ENCODE data around the gene TRMT2A.

TRMT2A gene

DNA sequence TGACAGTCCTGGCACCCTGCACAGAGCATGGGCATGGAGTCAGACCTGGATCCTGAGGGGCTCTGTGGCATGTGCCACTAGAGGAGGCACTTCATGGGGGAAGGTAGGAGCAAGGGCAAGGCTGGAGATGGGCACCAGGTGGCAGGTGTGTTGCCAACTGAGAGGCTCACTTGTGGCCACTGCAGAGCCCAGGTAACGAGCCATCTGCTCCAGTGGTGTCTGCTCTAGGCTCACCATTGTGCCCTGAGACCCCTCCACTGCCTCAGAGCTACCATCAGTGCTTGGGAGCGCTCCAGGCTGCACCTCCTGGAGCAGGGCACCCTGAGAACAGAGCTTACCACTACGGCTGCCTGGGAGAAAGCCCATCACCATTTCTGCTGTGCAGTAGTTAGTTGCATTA, 13.3 kb upstream of the TRMT2A start:
- Histone ChIP-seq H2BK5ac (ENCODE audit: low read depth, low read length, poor library complexity, severe bottlenecking) (no peak overlapping the region), H3K79me1 (replicated peaks; ENCODE audit: low read length, poor library complexity, severe bottlenecking) (peaks cover 20% of the 10 kb centered on the region), H2BK12ac (ENCODE audit: low read length in 2 of 2) (no peak overlapping the region), H3K4me2 (ENCODE audit: low read length, poor library complexity, severe bottlenecking) (no peak overlapping the region), H3K14ac (ENCODE audit: low read length in 2 of 2) (peak overlapping the region in 1 of 2 experiments; percentile 31), H4K8ac (ENCODE audit: low read length) (no peak overlapping the region), H2BK120ac (ENCODE audit: low read depth, low read length) (no peak overlapping the region), H4K91ac (ENCODE audit: low read length) (no peak overlapping the region), H2AK5ac (ENCODE audit: low read length, severe bottlenecking) (no peak overlapping the region), H3K9me3 (ENCODE audit: control insufficient read depth, low read length) (no peaks in the 10 kb centered on the region), H3K4me3 (ENCODE audit: insufficient read depth in 1 of 2, low read depth in 1 of 2, low read length in 2 of 2) (peak overlapping the region in 1 of 2 experiments; percentile 85), H3K27ac (ENCODE audit: low read length, poor library complexity, severe bottlenecking) (no peak overlapping the region), H3K9ac (ENCODE audit: low read length) (peak overlapping the region; percentile 32), H2BK15ac (ENCODE audit: low read depth, poor library complexity, severe bottlenecking) (no peak overlapping the region), H3K4ac (ENCODE audit: low read depth in 1 of 2, low read length in 2 of 2) (no peak overlapping the region), H3K36me3 (ENCODE audit: control insufficient read depth in 1 of 2, insufficient read depth in 2 of 2, low read depth in 1 of 2, low read length in 2 of 2) (peaks cover 28 to 45% of the 10 kb centered on the region in 2 experiments), H3K4me1 (ENCODE audit: control insufficient read depth, insufficient read depth, low read depth, low read length) (peaks cover 33% of the 10 kb centered on the region), H3K27me3 (ENCODE audit: control insufficient read depth in 1 of 2, insufficient read depth in 1 of 2, low read length in 2 of 2) (no peaks in the 10 kb centered on the region), H3K23ac (ENCODE audit: low read length in 2 of 2) (no peak overlapping the region), H3K18ac (ENCODE audit: low read depth in 1 of 2, low read length in 2 of 2) (no peak overlapping the region), H2AFZ (ENCODE audit: low read depth, low read length) (no peak overlapping the region)
- WGBS = 91% methylated on average over 3 of the region's 3 CpGs
- no peak for DNase-seq

DNA sequence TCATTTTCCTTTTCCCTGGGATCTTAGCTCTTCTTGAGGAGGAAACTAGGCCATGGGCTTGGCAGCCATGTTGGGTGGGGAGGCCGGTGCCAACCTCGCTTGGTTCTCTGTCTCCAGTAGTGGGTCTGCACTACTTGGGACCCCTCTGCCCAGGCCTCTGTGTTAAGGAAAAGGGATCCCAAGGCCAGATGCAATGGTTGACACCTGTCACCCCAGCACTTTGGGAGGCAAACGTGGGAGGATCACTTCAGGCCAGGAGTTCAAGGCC, 12.7 kb upstream of the TRMT2A start:
- no peak overlapping the region for H2BK12ac ChIP-seq (ENCODE audit: low read length in 2 of 2)
- no peak overlapping the region for H3K4me3 ChIP-seq (ENCODE audit: insufficient read depth in 1 of 2, low read depth in 1 of 2, low read length in 2 of 2)
- H3K36me3 ChIP-seq (ENCODE audit: control insufficient read depth in 1 of 2, insufficient read depth in 2 of 2, low read depth in 1 of 2, low read length in 2 of 2) = peaks cover 34 to 48% of the 10 kb centered on the region in 2 experiments
- no peak overlapping the region for H3K4me2 ChIP-seq (ENCODE audit: low read length, poor library complexity, severe bottlenecking)
- H2AFZ ChIP-seq (ENCODE audit: low read depth, low read length) = no peak overlapping the region
- H2BK15ac ChIP-seq (ENCODE audit: low read depth, poor library complexity, severe bottlenecking) = no peak overlapping the region
- H3K4me1 ChIP-seq (ENCODE audit: control insufficient read depth, insufficient read depth, low read depth, low read length) = peaks cover 31% of the 10 kb centered on the region
- no peak overlapping the region for H3K27ac ChIP-seq (ENCODE audit: low read length, poor library complexity, severe bottlenecking)
- H3K27me3 ChIP-seq (ENCODE audit: control insufficient read depth in 1 of 2, insufficient read depth in 1 of 2, low read length in 2 of 2) = no peaks in the 10 kb centered on the region
- no peak overlapping the region for H2BK5ac ChIP-seq (ENCODE audit: low read depth, low read length, poor library complexity, severe bottlenecking)
- no peak overlapping the region for H4K91ac ChIP-seq (ENCODE audit: low read length)
- H3K79me1 ChIP-seq (replicated peaks; ENCODE audit: low read length, poor library complexity, severe bottlenecking) = peaks cover 20% of the 10 kb centered on the region
- no peak overlapping the region for H3K18ac ChIP-seq (ENCODE audit: low read depth in 1 of 2, low read length in 2 of 2)
- no peak overlapping the region for H3K14ac ChIP-seq (ENCODE audit: low read length in 2 of 2)
- H4K8ac ChIP-seq (ENCODE audit: low read length) = no peak overlapping the region
- no peak overlapping the region for H3K4ac ChIP-seq (ENCODE audit: low read depth in 1 of 2, low read length in 2 of 2)
- H2AK5ac ChIP-seq (ENCODE audit: low read length, severe bottlenecking) = no peak overlapping the region
- 95% methylated on average over 3 of the region's 3 CpGs for WGBS
- no peak for DNase-seq
- H3K9me3 ChIP-seq (ENCODE audit: control insufficient read depth, low read length) = no peaks in the 10 kb centered on the region
- H3K9ac ChIP-seq (ENCODE audit: low read length) = no peak overlapping the region
- no peak overlapping the region for H3K23ac ChIP-seq (ENCODE audit: low read length in 2 of 2)
- no peak overlapping the region for H2BK120ac ChIP-seq (ENCODE audit: low read depth, low read length)

DNA sequence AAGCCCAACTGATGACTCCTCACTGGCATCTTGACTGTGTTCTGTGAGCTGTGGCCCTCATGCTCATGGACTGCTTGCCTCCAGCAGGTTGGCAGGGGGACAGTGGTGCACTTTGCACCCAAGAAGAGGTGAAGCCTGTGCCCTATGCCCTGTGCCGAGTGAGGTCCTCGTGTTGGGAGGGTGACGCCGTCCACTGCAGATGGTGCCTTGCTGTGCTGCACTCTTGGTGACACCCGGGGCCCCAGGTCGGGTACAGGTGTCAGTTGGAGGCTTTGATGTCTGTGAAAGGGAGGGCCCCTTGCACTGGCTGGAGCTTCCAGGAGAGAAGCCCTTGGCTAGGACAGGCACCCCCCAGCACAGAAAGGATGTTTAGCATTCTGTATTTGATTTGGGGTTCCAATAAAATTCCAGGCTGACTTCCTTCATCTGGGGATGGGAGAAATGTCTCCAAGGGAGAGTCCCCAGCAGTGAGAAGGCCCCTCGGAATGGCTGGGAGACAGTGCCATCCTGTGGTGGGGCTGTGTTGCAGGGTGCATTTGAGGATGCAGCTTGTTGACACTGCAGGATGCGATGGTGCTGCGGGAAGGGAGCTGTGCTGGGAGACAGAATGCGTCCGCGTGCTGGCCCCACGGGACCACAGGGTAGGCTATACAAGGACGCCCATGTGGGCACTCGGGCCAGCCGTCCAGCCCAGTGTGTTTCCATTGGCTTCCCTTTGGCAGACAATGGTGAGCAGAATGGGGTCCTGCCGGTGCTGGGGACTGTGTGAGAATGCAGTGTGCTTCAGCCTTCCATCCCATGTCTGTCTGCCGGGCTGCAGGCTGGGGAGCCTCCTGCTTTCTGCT, 12.1 kb upstream of the TRMT2A start:
- 75% methylated on average over 18 of the region's 18 CpGs for WGBS
- no peak overlapping the region for H2BK5ac ChIP-seq (ENCODE audit: low read depth, low read length, poor library complexity, severe bottlenecking)
- H4K91ac ChIP-seq (ENCODE audit: low read length) = no peak overlapping the region
- H3K18ac ChIP-seq (ENCODE audit: low read depth in 1 of 2, low read length in 2 of 2) = no peak overlapping the region
- H3K9me3 ChIP-seq (ENCODE audit: control insufficient read depth, low read length) = no peaks in the 10 kb centered on the region
- H3K36me3 ChIP-seq (ENCODE audit: control insufficient read depth in 1 of 2, insufficient read depth in 2 of 2, low read depth in 1 of 2, low read length in 2 of 2) = peaks cover 38 to 48% of the 10 kb centered on the region in 2 experiments
- H3K79me1 ChIP-seq (replicated peaks; ENCODE audit: low read length, poor library complexity, severe bottlenecking) = peaks cover 19% of the 10 kb centered on the region
- H3K4me3 ChIP-seq (ENCODE audit: insufficient read depth in 1 of 2, low read depth in 1 of 2, low read length in 2 of 2) = no peak overlapping the region
- peaks cover 27% of the 10 kb centered on the region for H3K4me1 ChIP-seq (ENCODE audit: control insufficient read depth, insufficient read depth, low read depth, low read length)
- no peak overlapping the region for H4K8ac ChIP-seq (ENCODE audit: low read length)
- H3K27ac ChIP-seq (ENCODE audit: low read length, poor library complexity, severe bottlenecking) = no peak overlapping the region
- no peak overlapping the region for H2AK5ac ChIP-seq (ENCODE audit: low read length, severe bottlenecking)
- no peak overlapping the region for H2BK120ac ChIP-seq (ENCODE audit: low read depth, low read length)
- no peak overlapping the region for H3K23ac ChIP-seq (ENCODE audit: low read length in 2 of 2)
- no peak overlapping the region for H2AFZ ChIP-seq (ENCODE audit: low read depth, low read length)
- no peak overlapping the region for H3K14ac ChIP-seq (ENCODE audit: low read length in 2 of 2)
- peak; percentile 39 for DNase-seq
- H3K27me3 ChIP-seq (ENCODE audit: control insufficient read depth in 1 of 2, insufficient read depth in 1 of 2, low read length in 2 of 2) = no peaks in the 10 kb centered on the region
- H2BK15ac ChIP-seq (ENCODE audit: low read depth, poor library complexity, severe bottlenecking) = no peak overlapping the region
- H3K4me2 ChIP-seq (ENCODE audit: low read length, poor library complexity, severe bottlenecking) = no peak overlapping the region
- H3K4ac ChIP-seq (ENCODE audit: low read depth in 1 of 2, low read length in 2 of 2) = no peak overlapping the region
- no peak overlapping the region for H2BK12ac ChIP-seq (ENCODE audit: low read length in 2 of 2)
- no peak overlapping the region for H3K9ac ChIP-seq (ENCODE audit: low read length)

DNA sequence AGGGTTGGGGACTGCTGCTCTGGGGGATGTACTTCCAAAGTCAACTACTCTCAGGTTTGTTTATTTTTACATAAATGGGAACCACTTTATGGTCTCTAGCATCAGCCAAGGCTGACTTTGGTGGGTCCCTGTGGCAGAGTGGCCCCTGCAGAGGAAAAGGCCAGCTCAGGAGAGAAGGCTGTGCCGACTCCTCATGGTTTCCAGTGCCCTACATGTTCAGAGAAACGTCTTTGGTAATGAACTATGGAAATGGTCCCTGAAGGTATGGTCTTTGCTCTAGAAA, 11.5 kb upstream of the TRMT2A start:
- H3K18ac ChIP-seq (ENCODE audit: low read depth in 1 of 2, low read length in 2 of 2) = no peak overlapping the region
- H4K91ac ChIP-seq (ENCODE audit: low read length) = no peak overlapping the region
- H3K4me1 ChIP-seq (ENCODE audit: control insufficient read depth, insufficient read depth, low read depth, low read length) = peaks cover 22% of the 10 kb centered on the region
- no peak overlapping the region for H3K4me2 ChIP-seq (ENCODE audit: low read length, poor library complexity, severe bottlenecking)
- no peak overlapping the region for H2BK120ac ChIP-seq (ENCODE audit: low read depth, low read length)
- H3K9ac ChIP-seq (ENCODE audit: low read length) = no peak overlapping the region
- H3K9me3 ChIP-seq (ENCODE audit: control insufficient read depth, low read length) = no peaks in the 10 kb centered on the region
- no peak overlapping the region for H4K8ac ChIP-seq (ENCODE audit: low read length)
- no peak overlapping the region for H3K14ac ChIP-seq (ENCODE audit: low read length in 2 of 2)
- no peak overlapping the region for H2AFZ ChIP-seq (ENCODE audit: low read depth, low read length)
- no peak overlapping the region for H3K4ac ChIP-seq (ENCODE audit: low read depth in 1 of 2, low read length in 2 of 2)
- H2AK5ac ChIP-seq (ENCODE audit: low read length, severe bottlenecking) = no peak overlapping the region
- H3K79me1 ChIP-seq (replicated peaks; ENCODE audit: low read length, poor library complexity, severe bottlenecking) = peaks cover 20% of the 10 kb centered on the region
- H3K27ac ChIP-seq (ENCODE audit: low read length, poor library complexity, severe bottlenecking) = no peak overlapping the region
- H2BK12ac ChIP-seq (ENCODE audit: low read length in 2 of 2) = no peak overlapping the region
- no peak overlapping the region for H2BK15ac ChIP-seq (ENCODE audit: low read depth, poor library complexity, severe bottlenecking)
- DNase-seq = no peak
- H3K36me3 ChIP-seq (ENCODE audit: control insufficient read depth in 1 of 2, insufficient read depth in 2 of 2, low read depth in 1 of 2, low read length in 2 of 2) = peaks cover 44 to 49% of the 10 kb centered on the region in 2 experiments
- H3K23ac ChIP-seq (ENCODE audit: low read length in 2 of 2) = no peak overlapping the region
- H3K27me3 ChIP-seq (ENCODE audit: control insufficient read depth in 1 of 2, insufficient read depth in 1 of 2, low read length in 2 of 2) = no peaks in the 10 kb centered on the region
- 86% methylated on average over 2 of the region's 2 CpGs for WGBS
- no peak overlapping the region for H3K4me3 ChIP-seq (ENCODE audit: insufficient read depth in 1 of 2, low read depth in 1 of 2, low read length in 2 of 2)
- no peak overlapping the region for H2BK5ac ChIP-seq (ENCODE audit: low read depth, low read length, poor library complexity, severe bottlenecking)

All from mesenchymal stem cell (in vitro differentiated cells and primary cell).